NB4 (cell line): ENCODE measurements around the gene HPCAL4.

Experiments used
- POLR2A ChIP-seq: IDR thresholded peaks from 2 replicates; pipeline ENCODE4 v1.6.1; 2011; ENCODE audit warnings: mild to moderate bottlenecking; ENCODE audit not compliant: insufficient read length; ENCODE audit errors: extremely low read depth
- TF ChIP-seq, protein P1 (sequence below): IDR thresholded peaks from one replicate; pipeline ENCODE4 v1.5.1; 2012; ENCODE audit warnings: low read depth, low read length
- TF ChIP-seq, protein P2 (sequence below): IDR thresholded peaks from 2 replicates; pipeline ENCODE4 v1.6.1; 2011; ENCODE audit warnings: low read depth, low read length

DNA sequence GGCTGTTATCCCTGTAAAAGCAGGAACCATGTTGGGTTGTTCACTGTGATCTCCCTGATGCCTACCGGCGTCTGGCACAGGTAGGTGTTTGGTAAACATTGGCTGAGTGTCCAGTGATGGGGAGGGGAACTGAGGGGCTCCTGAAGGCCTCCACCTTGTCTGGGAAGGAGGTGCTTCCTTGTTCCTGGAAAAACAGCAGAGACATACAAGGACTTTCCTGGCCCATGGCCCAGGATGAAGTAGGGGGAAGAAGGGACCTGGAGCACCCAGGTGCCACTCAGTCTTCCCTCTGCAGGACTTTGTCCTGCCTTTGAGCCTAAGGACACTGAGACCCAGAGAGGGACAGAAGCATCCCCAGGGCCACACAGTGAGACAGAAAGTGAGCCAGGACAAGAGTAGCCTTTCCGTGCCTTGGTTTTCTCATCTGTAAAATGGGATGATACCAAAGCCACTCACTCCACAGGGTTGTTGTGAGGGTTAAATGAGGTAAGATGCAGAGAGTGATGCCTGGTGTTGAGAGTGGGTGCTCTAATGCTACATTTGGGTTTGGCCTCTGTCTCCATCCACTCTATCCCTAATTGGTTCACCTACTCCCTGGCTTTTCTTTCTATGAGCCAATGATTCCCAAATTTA is 45.7 kb downstream of the HPCAL4 start:
- TF ChIP-seq, protein P1, sequence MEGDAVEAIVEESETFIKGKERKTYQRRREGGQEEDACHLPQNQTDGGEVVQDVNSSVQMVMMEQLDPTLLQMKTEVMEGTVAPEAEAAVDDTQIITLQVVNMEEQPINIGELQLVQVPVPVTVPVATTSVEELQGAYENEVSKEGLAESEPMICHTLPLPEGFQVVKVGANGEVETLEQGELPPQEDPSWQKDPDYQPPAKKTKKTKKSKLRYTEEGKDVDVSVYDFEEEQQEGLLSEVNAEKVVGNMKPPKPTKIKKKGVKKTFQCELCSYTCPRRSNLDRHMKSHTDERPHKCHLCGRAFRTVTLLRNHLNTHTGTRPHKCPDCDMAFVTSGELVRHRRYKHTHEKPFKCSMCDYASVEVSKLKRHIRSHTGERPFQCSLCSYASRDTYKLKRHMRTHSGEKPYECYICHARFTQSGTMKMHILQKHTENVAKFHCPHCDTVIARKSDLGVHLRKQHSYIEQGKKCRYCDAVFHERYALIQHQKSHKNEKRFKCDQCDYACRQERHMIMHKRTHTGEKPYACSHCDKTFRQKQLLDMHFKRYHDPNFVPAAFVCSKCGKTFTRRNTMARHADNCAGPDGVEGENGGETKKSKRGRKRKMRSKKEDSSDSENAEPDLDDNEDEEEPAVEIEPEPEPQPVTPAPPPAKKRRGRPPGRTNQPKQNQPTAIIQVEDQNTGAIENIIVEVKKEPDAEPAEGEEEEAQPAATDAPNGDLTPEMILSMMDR = no peak
- TF ChIP-seq, protein P2, sequence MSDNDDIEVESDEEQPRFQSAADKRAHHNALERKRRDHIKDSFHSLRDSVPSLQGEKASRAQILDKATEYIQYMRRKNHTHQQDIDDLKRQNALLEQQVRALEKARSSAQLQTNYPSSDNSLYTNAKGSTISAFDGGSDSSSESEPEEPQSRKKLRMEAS = no peak
- TF ChIP-seq POLR2A = no peak
